CD4-positive, alpha-beta T cell treated with Interleukin-10 for 1 hour (primary cell): Measurements from ENCODE around the gene WDPCP.
"Not testable (repeated sequence)": the region's sequence is repeated elsewhere in the genome, so short reads cannot be mapped to it uniquely, and the experiment has no call there.

Source experiments
- DNase-seq: peaks from one replicate; pipeline ENCODE4 v3.0.0-alpha.2; 2020

Gene WDPCP

GRCh38 chr2:63438181-63438580 lies 150.1 kb downstream of the WDPCP start:
- no peak for DNase-seq

- no peak for DNase-seq
These were observed 151.8 kb downstream of the WDPCP start for GRCh38 chr2:63436488-63436887.

GRCh38 chr2:63435070-63435469 lies 153.2 kb downstream of the WDPCP start:
- no peak for DNase-seq

- DNase-seq: no peak
These were observed 154.0 kb downstream of the WDPCP start for GRCh38 chr2:63434024-63435001.

- no peak for DNase-seq
These were observed 155.9 kb downstream of the WDPCP start for GRCh38 chr2:63432373-63432772.

GRCh38 chr2:63425606-63426005 lies 162.7 kb downstream of the WDPCP start:
- DNase-seq: no peak

- no peak for DNase-seq
These were observed 163.2 kb downstream of the WDPCP start for GRCh38 chr2:63425079-63425416.

GRCh38 chr2:63424329-63425078 lies 163.8 kb downstream of the WDPCP start:
- peak; percentile 48 for DNase-seq

GRCh38 chr2:63422556-63422955 lies 165.7 kb downstream of the WDPCP start:
- DNase-seq: no peak

- no peak for DNase-seq
These were observed 179.7 kb downstream of the WDPCP start for GRCh38 chr2:63408530-63408929.

GRCh38 chr2:63406641-63407040 lies 181.6 kb downstream of the WDPCP start:
- no peak for DNase-seq

GRCh38 chr2:63403820-63404219 lies 184.5 kb downstream of the WDPCP start:
- DNase-seq: no peak

GRCh38 chr2:63402889-63403288 lies 185.4 kb downstream of the WDPCP start:
- DNase-seq: not testable (repeated sequence)

GRCh38 chr2:63399156-63399555 lies 189.1 kb downstream of the WDPCP start:
- DNase-seq: no peak

GRCh38 chr2:63379451-63379850 lies 208.8 kb downstream of the WDPCP start:
- DNase-seq: no peak

GRCh38 chr2:63378589-63378988 lies 209.7 kb downstream of the WDPCP start:
- DNase-seq: no peak

GRCh38 chr2:63374341-63374740 lies 213.9 kb downstream of the WDPCP start:
- no peak for DNase-seq

GRCh38 chr2:63372549-63372948 lies 215.7 kb downstream of the WDPCP start:
- no peak for DNase-seq

GRCh38 chr2:63369146-63369545 lies 219.1 kb downstream of the WDPCP start:
- DNase-seq: no peak

- DNase-seq: no peak
These were observed 223.4 kb downstream of the WDPCP start for GRCh38 chr2:63364866-63365265.

GRCh38 chr2:63357722-63358121 lies 230.6 kb downstream of the WDPCP start:
- not testable (repeated sequence) for DNase-seq

- DNase-seq: no peak
These were observed 240.9 kb downstream of the WDPCP start for GRCh38 chr2:63347361-63347760.

- no peak for DNase-seq
These were observed 241.9 kb downstream of the WDPCP start for GRCh38 chr2:63346411-63346810.

GRCh38 chr2:63345285-63345633 lies 243.0 kb downstream of the WDPCP start:
- DNase-seq: no peak
